GM18951 (cell line): ENCODE results near the gene MED1.
"Not testable (repeated sequence)": the region's sequence is repeated elsewhere in the genome, so short reads cannot be mapped to it uniquely, and the experiment has no call there.

Experiments used
- POLR2A ChIP-seq: IDR thresholded peaks from 4 replicates; pipeline ENCODE4 v1.6.1; 2011; ENCODE audit warnings: mild to moderate bottlenecking; ENCODE audit not compliant: insufficient read length, insufficient read depth; ENCODE audit errors: extremely low read depth
- in situ Hi-C: fragments of 300-500 bp; cut with MboI; formaldehyde crosslinking; loops from one replicate; pipeline ENCODE4 v1.12.0; 2022; ENCODE audit warnings: low sequenced_read_pairs, mixed read lengths, inconsistent platforms; ENCODE audit not compliant: unreplicated experiment

The MED1 gene

GRCh38 chr17:39405436-39405835 is 45.6 kb downstream of the MED1 start:
- in situ Hi-C loops, result no loop called here
- TF ChIP-seq POLR2A, result no peak

GRCh38 chr17:39404542-39405378 is 46.3 kb downstream of the MED1 start:
- no peak for TF ChIP-seq POLR2A
- in situ Hi-C loops, result no loop called here

DNA sequence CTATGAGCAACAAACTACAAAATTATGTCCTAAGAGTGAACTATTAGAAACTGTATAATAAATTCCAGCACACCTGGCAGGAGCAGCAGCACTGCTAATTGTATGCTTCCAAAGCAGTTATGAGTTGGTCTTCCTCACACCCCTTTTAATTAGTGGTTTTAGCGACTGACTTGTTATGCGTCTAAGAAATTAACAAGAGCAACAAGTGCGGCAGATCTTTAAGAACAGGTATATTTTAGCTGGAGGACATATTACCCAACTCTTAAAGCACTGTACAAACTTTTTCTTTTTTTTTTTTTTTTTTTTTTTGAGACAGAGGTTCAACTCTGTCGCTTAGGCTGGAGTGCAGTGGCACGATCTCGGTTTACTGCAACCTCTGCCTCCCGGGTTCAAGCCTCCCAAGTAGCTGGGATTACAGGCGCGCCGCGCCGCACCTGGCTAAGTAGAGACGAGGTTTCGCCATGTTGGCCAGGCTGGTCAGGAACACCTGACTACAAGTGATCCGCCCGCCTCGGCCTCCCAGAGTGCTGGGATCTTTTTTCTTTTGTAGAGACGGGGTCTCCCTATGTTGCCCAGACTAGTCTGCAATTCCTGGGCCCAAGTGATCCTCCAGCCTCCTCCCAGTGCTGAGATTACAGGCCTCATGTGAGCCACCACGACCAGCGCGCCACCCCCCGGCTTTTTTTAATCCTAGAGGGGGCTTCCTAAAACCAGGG is 48.0 kb downstream of the MED1 start:
- in situ Hi-C loops, result no loop called here
- TF ChIP-seq POLR2A, result no peak

GRCh38 chr17:39402244-39402889 is 48.7 kb downstream of the MED1 start:
- no peak for TF ChIP-seq POLR2A

GRCh38 chr17:39401412-39402243 is 49.4 kb downstream of the MED1 start, which contains the start of gene FBXL20:
Gene FBXL20, minus strand, starts transcription at chr17:39401626. Its CDS starts 224 bp downstream, at chr17:39401402.
- in situ Hi-C loops, result no loop called here
- peak; percentile 52 for TF ChIP-seq POLR2A

More at GRCh38 chr17:39402244-39402889, 48.7 kb downstream of the MED1 start:
- in situ Hi-C loops, result no loop called here

GRCh38 chr17:39400547-39401411 is 50.3 kb downstream of the MED1 start:
- no peak for TF ChIP-seq POLR2A
- in situ Hi-C loops, result no loop called here

DNA sequence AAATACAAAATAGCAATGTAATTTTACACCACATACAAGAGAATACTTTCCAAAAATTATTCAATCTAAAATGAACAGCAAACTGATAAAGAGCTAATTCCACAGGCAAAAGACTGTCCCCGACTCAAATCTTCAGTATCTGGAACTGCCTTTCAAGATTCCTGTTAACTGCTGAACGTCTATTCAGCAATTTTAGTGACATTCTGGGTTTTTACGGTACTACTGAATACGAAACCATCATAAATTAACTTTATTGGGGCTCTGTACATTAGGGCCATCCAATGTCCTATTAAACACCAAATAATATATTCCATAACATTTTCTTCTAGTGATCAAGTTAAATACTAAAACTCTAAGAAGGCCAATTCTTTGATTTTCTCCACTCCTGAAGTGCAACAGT is 51.3 kb downstream of the MED1 start:
- no peak for TF ChIP-seq POLR2A
- in situ Hi-C loops, result no loop called here

- in situ Hi-C loops, result no loop called here
- TF ChIP-seq POLR2A, result no peak
Observed at GRCh38 chr17:39393736-39394135, 57.3 kb downstream of the MED1 start.

DNA sequence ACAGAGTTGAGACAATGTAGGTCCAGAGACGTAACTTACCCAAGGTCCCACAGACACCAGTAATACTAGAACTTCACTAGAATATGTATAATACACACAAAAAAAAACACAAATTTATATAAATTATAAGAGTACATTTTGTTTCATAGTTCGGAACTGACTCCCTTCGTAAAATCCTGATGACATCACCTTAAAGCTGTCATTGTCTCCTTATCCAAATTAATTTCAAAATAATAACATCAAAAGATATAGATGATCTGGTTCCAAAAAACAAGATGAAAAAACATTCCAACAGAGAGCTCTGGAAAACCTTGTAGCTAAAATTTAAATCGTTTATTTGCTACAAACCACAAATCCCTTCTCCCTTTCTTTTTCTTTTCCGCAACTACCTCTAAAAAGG is 59.6 kb downstream of the MED1 start:
- in situ Hi-C loops, result no loop called here
- TF ChIP-seq POLR2A, result no peak

DNA sequence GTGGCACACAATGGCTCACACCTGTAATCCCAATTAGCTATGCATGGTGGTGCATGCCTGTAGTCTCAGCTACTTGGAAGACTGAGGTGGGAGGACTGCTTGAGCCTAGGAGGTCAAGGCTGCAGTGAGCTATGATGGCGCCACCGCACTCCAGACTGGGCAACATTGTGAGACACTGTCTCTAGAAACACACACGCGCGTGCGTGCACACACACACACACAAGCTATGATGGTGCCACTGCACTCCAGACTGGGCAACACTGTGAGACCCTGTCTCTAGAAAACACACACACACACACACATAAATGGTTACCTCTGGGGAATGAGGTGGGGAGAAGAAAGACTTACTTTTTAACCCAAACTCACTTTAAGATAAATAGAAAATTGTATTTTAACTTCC is 66.0 kb downstream of the MED1 start:
- in situ Hi-C loops, result no loop called here
- no peak for TF ChIP-seq POLR2A

DNA sequence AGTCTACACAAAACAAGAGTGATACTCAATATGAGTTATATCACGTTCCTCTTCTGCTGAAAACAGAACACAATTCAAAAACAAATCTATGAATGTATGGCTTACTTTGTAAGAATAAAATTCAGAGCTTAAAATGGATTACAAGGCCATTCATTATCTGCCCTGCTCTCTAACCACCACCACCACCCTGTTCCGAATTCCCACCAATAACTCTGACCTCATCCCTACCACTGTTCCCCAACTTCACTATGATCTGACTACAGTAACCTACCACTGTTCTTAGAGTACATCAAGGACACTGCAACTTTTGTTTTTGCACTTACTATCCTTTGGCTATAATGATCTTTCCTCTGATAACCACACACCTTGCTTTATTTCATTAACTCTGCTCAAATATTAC is 70.9 kb downstream of the MED1 start:
- in situ Hi-C loops, result no loop called here
- no peak for TF ChIP-seq POLR2A

- in situ Hi-C loops, result no loop called here
- TF ChIP-seq POLR2A, result no peak
Observed at GRCh38 chr17:39376434-39376833, 74.6 kb downstream of the MED1 start.

DNA sequence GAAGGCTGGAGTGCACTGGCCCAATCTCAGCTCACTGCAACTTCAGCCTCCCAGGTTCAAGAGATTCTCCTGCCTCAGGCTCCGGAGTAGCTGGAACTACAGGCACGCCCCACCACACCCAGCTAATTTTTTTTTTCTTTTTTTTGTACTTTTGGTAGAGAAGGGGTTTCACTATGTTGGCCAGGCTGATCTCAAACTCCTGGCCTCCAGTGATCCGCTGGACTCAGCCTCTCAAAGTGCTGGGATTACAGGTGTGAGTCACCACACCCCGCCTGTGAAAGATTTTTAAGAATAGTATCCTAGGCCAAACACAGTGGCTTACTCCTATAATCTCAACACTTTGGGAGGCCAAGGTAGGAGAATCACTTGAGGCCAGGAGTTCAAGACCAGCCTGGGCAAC is 83.3 kb downstream of the MED1 start:
- in situ Hi-C loops, result not testable (repeated sequence)
